Caki2 (cell line): ENCODE measurements around the gene SYT1. TPM values are rescaled to one million over a fixed set of nuclear protein-coding genes. Genes with fewer than 3 reads are reported as not detected.
"Not testable (repeated sequence)": the region's sequence is repeated elsewhere in the genome, so short reads cannot be mapped to it uniquely, and the experiment has no call there.

Experiments
- DNase-seq: peaks from one replicate; pipeline ENCODE4 v3.0.0-alpha.2; 2015; ENCODE audit warnings: low read depth
- in situ Hi-C: cut with HindIII; loops from 2 replicates; pipeline ENCODE4 v1.10.0; 2016; ENCODE audit warnings: low sequenced_read_pairs, low pct_unique_long_range_greater_than_20kb, mixed read lengths
- total RNA-seq: library from RNA; depleted of rRNA; stranded (reverse); fragments of >200 nt; shearing (Covaris generic); gene quantifications from 2 replicates; pipeline ENCODE4 v1.2.3, GENCODE V29; 2014; ENCODE audit warnings: low replicate concordance

Gene SYT1
- total RNA-seq, 1 experiment from 2014 or later, result 0.74 TPM

DNA sequence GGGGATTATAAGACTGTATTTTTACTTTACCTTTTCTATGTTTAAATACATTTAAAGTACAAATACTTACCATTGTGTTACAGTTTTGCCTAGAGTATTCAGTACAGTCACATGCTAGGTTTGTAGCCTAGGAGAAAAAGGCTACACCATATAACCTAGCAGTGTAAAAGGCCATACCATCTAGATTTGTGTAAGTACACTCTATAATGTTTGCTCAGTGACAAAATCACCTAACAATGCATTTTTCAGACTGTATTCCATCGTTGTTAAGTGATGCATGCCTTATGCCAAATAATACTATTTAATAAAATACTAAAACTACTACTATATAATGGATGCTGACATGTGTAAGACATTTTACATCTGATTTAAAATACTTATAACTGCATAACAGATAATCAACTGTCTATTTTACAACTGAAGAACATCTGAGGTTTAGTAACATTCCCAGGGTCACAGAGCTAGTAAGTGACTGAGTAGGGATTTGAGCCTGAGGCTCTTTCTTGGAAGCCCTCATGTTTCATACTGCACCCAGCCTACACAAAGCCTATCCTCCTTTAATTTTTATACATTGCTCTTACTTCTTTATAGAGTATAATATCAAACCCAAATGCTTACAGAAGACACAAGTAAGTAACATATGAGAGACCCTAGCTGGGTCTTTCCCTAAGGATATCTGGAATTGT is 296.8 kb downstream of the SYT1 start:
- in situ Hi-C loops, result no loop called here

GRCh38 chr12:79162147-79162772 is 297.7 kb downstream of the SYT1 start:
- in situ Hi-C loops, result no loop called here
- DNase-seq, result no peak

More for the DNA sequence above, 296.8 kb downstream of the SYT1 start:
- no peak for DNase-seq

DNA sequence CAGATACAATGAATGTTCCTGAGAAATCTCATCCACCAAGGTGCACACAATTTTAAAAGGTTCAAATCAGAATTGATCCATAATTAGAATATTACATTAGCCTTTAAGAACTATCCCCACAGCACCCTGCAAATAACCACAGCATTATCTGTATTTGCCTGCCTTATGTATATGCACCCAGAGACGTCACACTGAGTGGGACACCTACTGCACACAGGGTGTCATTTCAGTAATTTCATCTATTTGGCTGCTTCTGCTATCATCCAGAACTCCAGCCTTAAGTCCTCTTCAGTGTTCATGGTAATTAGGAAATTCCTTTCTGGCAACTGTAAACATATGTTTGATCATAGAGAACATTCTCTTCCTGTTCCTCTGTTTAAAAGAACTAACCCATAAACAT is 298.4 kb downstream of the SYT1 start:
- DNase-seq, result no peak
- in situ Hi-C loops, result no loop called here

GRCh38 chr12:79164890-79165289 is 300.3 kb downstream of the SYT1 start:
- in situ Hi-C loops, result no loop called here
- DNase-seq, result no peak

- DNase-seq, result no peak
- in situ Hi-C loops, result no loop called here
Observed at GRCh38 chr12:79168687-79169086, 304.1 kb downstream of the SYT1 start.

GRCh38 chr12:79174626-79175025 is 310.1 kb downstream of the SYT1 start:
- DNase-seq, result peak; percentile 39
- in situ Hi-C loops, result no loop called here

- DNase-seq, result no peak
- in situ Hi-C loops, result no loop called here
Observed at GRCh38 chr12:79183003-79183402, 318.4 kb downstream of the SYT1 start.

DNA sequence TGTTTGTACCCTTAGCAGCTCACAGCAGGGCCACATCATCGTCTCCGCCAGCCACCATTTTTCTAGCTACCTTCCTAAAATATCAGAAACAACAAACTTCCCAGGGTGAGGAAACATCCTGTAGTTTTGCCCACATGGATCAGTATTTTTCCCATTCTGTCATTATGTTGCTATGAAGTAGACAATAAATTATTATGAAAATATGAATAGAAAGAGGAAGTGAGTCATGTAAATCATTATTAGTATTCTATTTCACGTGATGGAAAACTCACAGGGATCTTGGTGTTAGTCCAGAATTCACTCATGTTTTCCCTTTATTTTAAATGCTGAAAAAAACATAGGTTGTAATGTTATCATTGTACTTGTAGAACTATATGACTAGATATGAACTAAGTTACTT is 319.4 kb downstream of the SYT1 start:
- in situ Hi-C loops, result no loop called here
- no peak for DNase-seq

DNA sequence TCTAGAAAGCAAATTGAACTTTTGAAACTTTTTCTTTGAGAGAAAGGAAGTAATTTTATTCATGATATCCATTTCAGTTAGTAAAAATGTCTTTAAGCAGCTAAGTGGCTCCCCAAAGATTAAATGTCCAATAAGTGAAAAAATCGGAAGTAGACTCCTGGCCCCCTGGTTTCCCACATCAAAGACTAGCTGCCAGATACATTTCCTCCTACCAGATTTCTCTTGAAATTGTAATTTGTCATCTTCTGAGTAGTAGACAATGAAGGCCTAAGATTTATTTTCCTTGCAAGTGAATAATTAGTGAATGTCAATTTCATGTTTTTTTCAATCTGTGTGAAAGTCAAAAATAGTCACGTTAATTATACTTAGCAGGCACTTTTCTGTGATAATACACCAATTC is 321.9 kb downstream of the SYT1 start:
- DNase-seq, result no peak
- in situ Hi-C loops, result no loop called here

DNA sequence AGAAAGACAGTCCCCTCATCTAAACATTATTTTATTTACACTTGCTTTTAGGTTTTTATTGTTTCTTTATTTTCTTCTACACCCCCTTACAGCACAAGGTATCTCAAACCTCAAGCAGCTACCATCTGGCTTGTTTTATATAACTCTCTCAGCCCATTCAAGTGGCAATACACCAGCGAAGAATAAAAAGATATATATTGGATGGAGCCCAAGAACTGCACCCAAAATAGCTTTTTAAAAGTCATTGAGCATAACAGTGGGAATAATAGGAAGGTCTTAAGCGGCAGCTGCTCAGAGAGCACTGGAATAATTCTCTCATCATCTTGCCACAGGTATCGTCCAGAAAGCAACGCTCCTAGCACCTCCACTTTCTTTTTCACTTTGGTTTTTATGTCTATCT is 322.5 kb downstream of the SYT1 start:
- DNase-seq, result no peak
- in situ Hi-C loops, result no loop called here

- no peak for DNase-seq
- in situ Hi-C loops, result no loop called here
Observed at GRCh38 chr12:79191391-79191790, 326.8 kb downstream of the SYT1 start.

DNA sequence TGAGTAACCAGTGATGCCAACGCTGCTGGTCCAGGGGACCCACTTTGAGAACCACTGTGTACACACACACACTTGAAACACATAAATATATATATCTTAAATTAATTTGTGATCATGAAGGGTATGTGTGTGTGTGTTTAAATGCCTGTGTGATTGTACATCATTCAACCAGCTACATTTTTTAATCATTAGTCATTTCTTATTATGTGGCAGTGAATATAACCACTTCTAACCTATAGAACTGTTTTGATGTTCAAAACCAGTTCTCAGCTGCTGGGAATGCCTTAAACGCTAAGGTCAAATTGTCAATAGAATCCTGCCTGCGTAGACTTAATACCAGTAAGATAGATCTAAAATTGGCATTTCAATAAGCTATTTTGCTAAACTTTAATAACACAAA is 330.0 kb downstream of the SYT1 start:
- DNase-seq, result no peak
- in situ Hi-C loops, result no loop called here

GRCh38 chr12:79199166-79199565 is 334.6 kb downstream of the SYT1 start:
- in situ Hi-C loops, result no loop called here

GRCh38 chr12:79200176-79200575 is 335.6 kb downstream of the SYT1 start:
- in situ Hi-C loops, result no loop called here
- DNase-seq, result no peak

More at GRCh38 chr12:79199166-79199565, 334.6 kb downstream of the SYT1 start:
- DNase-seq, result no peak

- in situ Hi-C loops, result no loop called here
- DNase-seq, result no peak
Observed at GRCh38 chr12:79203058-79203647, 338.6 kb downstream of the SYT1 start.

- in situ Hi-C loops, result no loop called here
- DNase-seq, result peak; percentile 82
Observed at GRCh38 chr12:79206871-79207270, 342.3 kb downstream of the SYT1 start.

- in situ Hi-C loops, DNase-seq: not testable (repeated sequence)
Observed at GRCh38 chr12:79210403-79210802, 345.8 kb downstream of the SYT1 start.

DNA sequence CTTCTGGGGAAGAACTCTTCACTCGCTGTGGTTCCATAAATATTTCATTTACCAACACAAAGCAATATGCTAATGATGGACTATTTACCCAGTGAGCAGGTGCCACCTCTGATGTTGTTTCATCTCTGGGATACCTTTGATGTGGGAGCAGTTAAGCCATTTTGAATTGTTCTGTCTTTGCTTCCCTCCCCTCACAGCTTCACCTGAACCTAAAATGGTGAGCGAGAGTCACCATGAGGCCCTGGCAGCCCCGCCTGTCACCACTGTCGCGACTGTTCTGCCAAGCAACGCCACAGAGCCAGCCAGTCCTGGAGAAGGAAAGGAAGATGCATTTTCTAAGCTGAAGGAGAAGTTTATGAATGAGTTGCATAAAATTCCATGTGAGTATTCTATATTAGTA is 352.7 kb downstream of the SYT1 start:
- in situ Hi-C loops, result no loop called here
- DNase-seq, result no peak

GRCh38 chr12:79223210-79223609 is 358.6 kb downstream of the SYT1 start:
- DNase-seq, result no peak
- in situ Hi-C loops, result no loop called here

- DNase-seq, result no peak
- in situ Hi-C loops, result no loop called here
Observed at GRCh38 chr12:79223761-79224160, 359.2 kb downstream of the SYT1 start.
